SK-N-SH (cell line): ENCODE data around the gene RABIF. TPM values are rescaled to one million over a fixed set of nuclear protein-coding genes. Genes with fewer than 3 reads are reported as not detected.

Experiments used
- CTCF ChIA-PET: fragments of 300-600, 350-600 bp; formaldehyde crosslinking; extraction: SDS; loops from one replicate; lab custom pipeline; 2021; lab: Yijun Ruan, JAX
- POLR2A ChIA-PET: fragments of 350-600 bp; sonication (Branson Sonifier 250); formaldehyde crosslinking; extraction: SDS; loops from one replicate; lab custom pipeline; 2020; ENCODE audit warnings: antibody characterized with exemption, inconsistent platforms; lab: Yijun Ruan, JAX
- DNase-seq: peaks from one replicate; pipeline ENCODE4 v3.0.0; 2012
- H2AFZ ChIP-seq: fragments of 200-600 bp; sonication (generic); 2 replicates; pipeline ENCODE4 v1.8.1; 2016; ENCODE audit warnings: antibody characterized with exemption, mild to moderate bottlenecking, low read depth
- H3F3A ChIP-seq: fragments of 200-600 bp; sonication (generic); replicated peaks from 2 replicates; pipeline ENCODE3; 2016; ENCODE audit warnings: antibody characterized with exemption, mild to moderate bottlenecking; ENCODE audit not compliant: insufficient read depth
- H3K27ac ChIP-seq, 2 experiments: fragments of 200-500 bp in 1 of 2; fragments of 200-600 bp in 1 of 2; sonication (Bioruptor generic) in 1 of 2; sonication (generic), shearing (Covaris generic) in 1 of 2; 2 replicates each; pipeline versions ENCODE4 v1.5.1 to v1.6.1; 2014 to 2016; ENCODE audit warnings: low read depth in 2 of 2, inconsistent platforms in 1 of 2, low read length in 1 of 2, mild to moderate bottlenecking in 1 of 2, mixed read lengths in 1 of 2
- H3K27me3 ChIP-seq: fragments of 200-600 bp; sonication (generic), shearing (Covaris generic); 2 replicates; pipeline ENCODE4 v1.6.1; 2016; ENCODE audit warnings: mixed run types; ENCODE audit not compliant: insufficient read depth
- H3K36me3 ChIP-seq, 2 experiments: fragments of 200-500 bp in 1 of 2; fragments of 200-600 bp in 1 of 2; sonication (Bioruptor generic) in 1 of 2; sonication (generic) in 1 of 2; replicated peaks in 1 of 2; 2 replicates each; pipeline versions ENCODE3 to v1.5.1; 2014 to 2016; ENCODE audit warnings: low read length in 1 of 2, mild to moderate bottlenecking in 1 of 2; ENCODE audit not compliant: insufficient read depth in 2 of 2, control insufficient read depth in 1 of 2
- H3K4me1 ChIP-seq, 2 experiments: fragments of 200-500 bp in 1 of 2; fragments of 200-600 bp in 1 of 2; sonication (Bioruptor generic) in 1 of 2; sonication (generic), shearing (Covaris generic) in 1 of 2; 2 replicates each; pipeline versions ENCODE4 v1.5.1 to v1.6.1; 2014 to 2016; ENCODE audit warnings: low read depth in 1 of 2, low read length in 1 of 2, mixed run types in 1 of 2; ENCODE audit not compliant: insufficient read depth in 2 of 2, control insufficient read depth in 1 of 2
- H3K4me2 ChIP-seq: fragments of 200-600 bp; sonication (generic), shearing (Covaris generic); 2 replicates; pipeline ENCODE4 v1.6.1; 2017; ENCODE audit warnings: mixed run types
- H3K4me3 ChIP-seq, 2 experiments: fragments of 200-500 bp in 1 of 2; fragments of 200-600 bp in 1 of 2; sonication (Bioruptor generic) in 1 of 2; sonication (generic), shearing (Covaris generic) in 1 of 2; 2 replicates each; pipeline versions ENCODE4 v1.5.1 to v1.8.1; 2014 to 2016; ENCODE audit warnings: low read depth in 2 of 2, inconsistent platforms in 1 of 2, low read length in 1 of 2, mild to moderate bottlenecking in 1 of 2, mixed read lengths in 1 of 2, moderate library complexity in 1 of 2
- H3K79me2 ChIP-seq: fragments of 200-600 bp; sonication (generic); 2 replicates; pipeline ENCODE4 v1.8.1; 2017; ENCODE audit warnings: mild to moderate bottlenecking; ENCODE audit not compliant: insufficient read depth
- H3K9ac ChIP-seq: fragments of 200-600 bp; sonication (generic); 2 replicates; pipeline ENCODE4 v1.6.1; 2017; ENCODE audit warnings: mixed run types
- H3K9me2 ChIP-seq: fragments of 200-600 bp; sonication (generic); 2 replicates; pipeline ENCODE4 v1.6.1; 2017; ENCODE audit warnings: mixed run types
- H3K9me3 ChIP-seq: fragments of 200-600 bp; sonication (generic); 2 replicates; pipeline ENCODE4 v1.6.1; 2017; ENCODE audit warnings: mixed run types, mild to moderate bottlenecking, moderate library complexity
- H4K20me1 ChIP-seq: fragments of 200-600 bp; sonication (generic); 2 replicates; pipeline ENCODE4 v1.6.1; 2017; ENCODE audit warnings: mild to moderate bottlenecking, mixed run types; ENCODE audit not compliant: insufficient read depth
- CHD2 ChIP-seq: fragments of 150-350 bp; IDR thresholded peaks from 2 replicates; pipeline ENCODE4 v1.6.1; 2018; ENCODE audit warnings: low read length; ENCODE audit not compliant: partially characterized antibody
- FOSL2 ChIP-seq: IDR thresholded peaks from 2 replicates; pipeline ENCODE4 v1.4.0; 2012; ENCODE audit warnings: low read depth, mild to moderate bottlenecking, moderate library complexity, borderline replicate concordance
- FOXJ3 ChIP-seq: sonication (generic); formaldehyde crosslinking; IDR thresholded peaks from 2 replicates; pipeline ENCODE4 v1.5.1; 2020; ENCODE audit warnings: mild to moderate bottlenecking, missing genetic modification reagents
- GABPA ChIP-seq: IDR thresholded peaks from 2 replicates; pipeline ENCODE4 v1.4.0; 2012; ENCODE audit warnings: low read depth, mild to moderate bottlenecking
- GATA2 ChIP-seq: sonication (generic); formaldehyde crosslinking; IDR thresholded peaks from 2 replicates; pipeline ENCODE4 v1.5.0; 2020; ENCODE audit warnings: mild to moderate bottlenecking, missing genetic modification reagents
- JUND ChIP-seq: IDR thresholded peaks from 2 replicates; pipeline ENCODE4 v1.4.0; 2012
- MAX ChIP-seq: IDR thresholded peaks from 2 replicates; pipeline ENCODE4 v1.4.0; 2012; ENCODE audit warnings: low read depth
- MEF2A ChIP-seq: IDR thresholded peaks from 2 replicates; pipeline ENCODE4 v1.4.0; 2012; ENCODE audit warnings: low read depth, borderline replicate concordance
- MXI1 ChIP-seq: IDR thresholded peaks from 2 replicates; pipeline ENCODE4 v1.6.1; 2012; ENCODE audit warnings: mild to moderate bottlenecking, low read depth, low read length, improper control_type of control experiment
- NFIC ChIP-seq: IDR thresholded peaks from 2 replicates; pipeline ENCODE4 v1.4.0; 2012; ENCODE audit warnings: borderline replicate concordance
- NRF1 ChIP-seq: IDR thresholded peaks from 2 replicates; pipeline ENCODE4 v1.6.1; 2012; ENCODE audit warnings: low read depth, mild to moderate bottlenecking, low read length
- POLR2AphosphoS5 ChIP-seq: IDR thresholded peaks from 2 replicates; pipeline ENCODE4 v1.6.1; 2012; ENCODE audit warnings: low read depth, low read length
- RAD21 ChIP-seq: IDR thresholded peaks from 2 replicates; pipeline ENCODE4 v1.6.1; 2012; ENCODE audit warnings: mild to moderate bottlenecking, low read length
- RCOR1 ChIP-seq: fragments of 150-350 bp; IDR thresholded peaks from 2 replicates; pipeline ENCODE4 v1.6.1; 2017; ENCODE audit warnings: antibody characterized with exemption, low read length
- RFX5 ChIP-seq: IDR thresholded peaks from 2 replicates; pipeline ENCODE4 v1.6.1; 2012; ENCODE audit warnings: mild to moderate bottlenecking, improper control_type of control experiment, low read length
- RXRA ChIP-seq: IDR thresholded peaks from 2 replicates; pipeline ENCODE4 v1.4.0; 2012; ENCODE audit warnings: low read depth, mild to moderate bottlenecking, borderline replicate concordance
- SIN3A ChIP-seq: IDR thresholded peaks from 2 replicates; pipeline ENCODE4 v1.6.1; 2012; ENCODE audit warnings: low read depth, mild to moderate bottlenecking, low read length, moderate library complexity, borderline replicate concordance
- TEAD4 ChIP-seq: IDR thresholded peaks from 2 replicates; pipeline ENCODE4 v1.4.0; 2012; ENCODE audit warnings: mild to moderate bottlenecking, borderline replicate concordance; ENCODE audit not compliant: insufficient read depth
- YY1 ChIP-seq: IDR thresholded peaks from 2 replicates; pipeline ENCODE4 v1.4.0; 2012; ENCODE audit warnings: low read depth, mild to moderate bottlenecking
- ZBTB33 ChIP-seq: IDR thresholded peaks from 2 replicates; pipeline ENCODE4 v1.4.0; 2012; ENCODE audit warnings: low read depth, borderline replicate concordance
- WGBS: methylation state at CpG from one replicate; pipeline ENCODE4 v1.1.6; 2017; ENCODE audit warnings: low lambda C conversion rate; 5-methylcytosine and 5-hydroxymethylcytosine counted together
- polyA plus RNA-seq, 3 experiments: library from polyadenylated mRNA; depleted of rRNA; stranded (reverse); fragments of >200 nt; gene quantifications; 2 replicates each; pipeline ENCODE4 v1.2.3, GENCODE V29; 2012
- TF ChIP-seq, protein P1 (sequence below): IDR thresholded peaks from 2 replicates; pipeline ENCODE4 v1.4.0; 2012; ENCODE audit warnings: low read depth, borderline replicate concordance

Gene RABIF
- polyA plus RNA-seq, 1 of the 3 experiments (the other 2 are of a cell fraction), result 10.7 TPM

DNA sequence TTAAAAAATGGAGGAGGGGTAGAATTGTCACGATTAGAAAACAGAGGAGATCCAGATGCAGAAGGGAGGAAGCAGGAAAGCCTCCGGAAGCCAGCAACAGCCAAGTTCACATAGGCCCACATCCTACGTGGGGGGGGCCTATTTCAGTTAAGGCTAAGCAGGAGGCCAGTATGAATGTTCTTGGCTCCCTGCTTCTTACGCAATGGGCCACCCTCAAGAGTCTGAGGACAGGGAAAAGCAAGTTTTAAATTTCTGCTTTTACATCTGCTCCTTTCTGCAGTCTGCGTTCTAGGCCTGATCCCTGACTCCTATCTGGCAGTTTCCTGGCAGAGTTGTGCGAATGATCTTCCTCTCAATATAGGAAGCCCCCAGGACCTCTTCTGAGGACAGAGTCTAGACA lies 30.6 kb downstream of the RABIF start:
- H2AFZ ChIP-seq, result no peak overlapping the region
- no peak for DNase-seq
- no peak overlapping the region for H3K27ac ChIP-seq

DNA sequence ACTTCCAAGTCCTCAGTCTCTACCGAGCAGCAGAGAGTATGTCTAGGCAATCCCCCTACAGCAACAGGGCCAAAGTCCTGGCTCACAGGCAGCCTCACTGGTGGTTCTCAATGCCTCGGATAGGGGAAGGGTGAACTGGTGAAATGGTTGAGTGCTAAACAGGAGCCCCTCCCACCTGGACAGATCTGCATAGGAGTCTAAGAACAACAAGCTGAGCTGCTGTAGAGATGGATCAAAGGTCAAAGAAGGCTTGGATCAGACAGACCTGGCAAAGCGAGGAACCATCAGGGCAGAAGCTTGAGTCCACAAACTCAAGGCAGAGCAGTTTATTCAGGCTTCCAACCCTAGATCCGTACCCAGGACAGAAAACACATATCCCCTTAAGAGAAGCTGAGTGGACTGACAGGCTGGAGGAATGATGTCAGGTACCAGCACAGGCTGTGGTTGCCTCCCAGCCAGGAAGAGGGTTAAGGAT lies 31.8 kb downstream of the RABIF start:
- no peaks in the 10 kb centered on the region for H3F3A ChIP-seq
- H4K20me1 ChIP-seq, result no peaks in the 10 kb centered on the region
- 63% methylated on average over 4 of the region's 4 CpGs for WGBS
- H3K9me2 ChIP-seq, result no peaks in the 10 kb centered on the region
- no peaks in the 10 kb centered on the region for H3K9me3 ChIP-seq
- H3K36me3 ChIP-seq, result no peaks in the 10 kb centered on the region
- no peaks in the 10 kb centered on the region for H3K79me2 ChIP-seq
- ChIA-PET CTCF (interaction anchor here (0.6 kb wide), 1 partner anchor 22 kb away, joined by 3 read pairs; no protein-coding TSS in a partner anchor), POLR2A (no interaction called here)
- no peaks in the 10 kb centered on the region for H3K27me3 ChIP-seq
- no peak overlapping the region for H2AFZ ChIP-seq
- no peak overlapping the region for H3K9ac ChIP-seq
- no peak overlapping the region for H3K4me2 ChIP-seq
- H3K27ac ChIP-seq, result no peak overlapping the region
- no peak for DNase-seq
- H3K4me3 ChIP-seq, result no peak overlapping the region
- peaks cover 0 to 2% of the 10 kb centered on the region in 2 experiments; a peak in 1 of 4 replicates for H3K4me1 ChIP-seq
- no peak for TF ChIP-seq MEF2A
- no peak for TF ChIP-seq GATA2 (CRISPR knock-in tag)
- TF ChIP-seq JUND, result no peak
- TF ChIP-seq MXI1, result no peak
- TF ChIP-seq TEAD4, result no peak
- TF ChIP-seq ZBTB33, result no peak
- no peak for TF ChIP-seq GABPA
- no peak for TF ChIP-seq NRF1
- no peak for TF ChIP-seq NFIC
- no peak for TF ChIP-seq FOSL2
- no peak for TF ChIP-seq FOXJ3 (CRISPR knock-in tag)
- no peak for TF ChIP-seq SIN3A
- TF ChIP-seq RAD21, result no peak
- no peak for TF ChIP-seq YY1
- no peak for TF ChIP-seq POLR2AphosphoS5

More for the DNA sequence above, 30.6 kb downstream of the RABIF start:
- Histone ChIP-seq H3K4me1 (peaks cover 0 to 6% of the 10 kb centered on the region in 2 experiments; a peak in 1 of 4 replicates), H3K9me2 (no peaks in the 10 kb centered on the region), H3K4me2 (no peak overlapping the region), H4K20me1 (no peaks in the 10 kb centered on the region), H3K4me3 (no peak overlapping the region), H3K9ac (no peak overlapping the region), H3K79me2 (no peaks in the 10 kb centered on the region), H3K9me3 (no peaks in the 10 kb centered on the region), H3F3A (no peaks in the 10 kb centered on the region), H3K27me3 (no peaks in the 10 kb centered on the region), H3K36me3 (no peaks in the 10 kb centered on the region)
- TF ChIP-seq ZBTB33, result no peak
- no peak for TF ChIP-seq MAX
- TF ChIP-seq POLR2AphosphoS5, result no peak
- no peak for TF ChIP-seq RAD21
- TF ChIP-seq RCOR1, result no peak
- TF ChIP-seq MXI1, result no peak
- TF ChIP-seq CHD2, result no peak
- TF ChIP-seq, protein P1, sequence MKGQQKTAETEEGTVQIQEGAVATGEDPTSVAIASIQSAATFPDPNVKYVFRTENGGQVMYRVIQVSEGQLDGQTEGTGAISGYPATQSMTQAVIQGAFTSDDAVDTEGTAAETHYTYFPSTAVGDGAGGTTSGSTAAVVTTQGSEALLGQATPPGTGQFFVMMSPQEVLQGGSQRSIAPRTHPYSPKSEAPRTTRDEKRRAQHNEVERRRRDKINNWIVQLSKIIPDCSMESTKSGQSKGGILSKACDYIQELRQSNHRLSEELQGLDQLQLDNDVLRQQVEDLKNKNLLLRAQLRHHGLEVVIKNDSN, result no peak
- TF ChIP-seq TEAD4, result no peak
- TF ChIP-seq RXRA, result no peak
- TF ChIP-seq NRF1, result no peak
- no peak for TF ChIP-seq NFIC
- no peak for TF ChIP-seq RFX5
- ChIA-PET CTCF (no interaction called here), POLR2A (no interaction called here)
- 85% methylated on average over 6 of the region's 6 CpGs for WGBS
